H9 (cell line): ENCODE results near the gene PLAC1. TPM values are rescaled to one million over a fixed set of nuclear protein-coding genes. Genes with fewer than 3 reads are reported as not detected.

Experiments used
- DNase-seq: peaks from one replicate; pipeline ENCODE4 v3.0.0-alpha.2; 2017
- H2AFZ ChIP-seq: one replicate; pipeline ENCODE4 v1.6.1; 2013; ENCODE audit warnings: mild to moderate bottlenecking, low read length, control low read depth, moderate library complexity
- H2AK5ac ChIP-seq: 2 replicates; pipeline ENCODE4 v1.6.1; 2013; ENCODE audit warnings: low read length, control low read depth, mixed read lengths; ENCODE audit not compliant: insufficient read length
- H2BK120ac ChIP-seq: one replicate; pipeline ENCODE4 v1.6.1; 2013; ENCODE audit warnings: low read depth, mild to moderate bottlenecking, low read length, control low read depth, inconsistent platforms; ENCODE audit not compliant: poor library complexity, severe bottlenecking
- H2BK12ac ChIP-seq: 2 replicates; pipeline ENCODE4 v1.6.1; 2013; ENCODE audit warnings: low read length, control low read depth, mixed read lengths, low read depth; ENCODE audit not compliant: insufficient read length
- H2BK15ac ChIP-seq: 2 replicates; pipeline ENCODE4 v1.6.1; 2013; ENCODE audit warnings: low read depth, low read length, control low read depth
- H2BK20ac ChIP-seq: one replicate; pipeline ENCODE4 v1.6.1; 2013; ENCODE audit warnings: low read depth, mild to moderate bottlenecking, low read length, control low read depth, inconsistent platforms; ENCODE audit not compliant: poor library complexity, severe bottlenecking
- H2BK5ac ChIP-seq: 2 replicates; pipeline ENCODE4 v1.6.1; 2013; ENCODE audit warnings: low read length, control low read depth, mixed read lengths; ENCODE audit not compliant: insufficient read length
- H3K14ac ChIP-seq: 2 replicates; pipeline ENCODE4 v1.6.1; 2013; ENCODE audit warnings: low read length, control low read depth; ENCODE audit not compliant: insufficient read depth
- H3K18ac ChIP-seq: 2 replicates; pipeline ENCODE4 v1.6.1; 2013; ENCODE audit warnings: low read depth, mild to moderate bottlenecking, mixed read lengths, low read length, control low read depth; ENCODE audit not compliant: insufficient read length
- H3K23ac ChIP-seq: 2 replicates; pipeline ENCODE4 v1.6.1; 2013; ENCODE audit warnings: low read length, control low read depth, mixed read lengths, low read depth; ENCODE audit not compliant: insufficient read length
- H3K23me2 ChIP-seq: 2 replicates; pipeline ENCODE4 v1.6.1; 2013; ENCODE audit warnings: low read depth, mild to moderate bottlenecking, mixed read lengths, low read length, control low read depth; ENCODE audit not compliant: insufficient read length, poor library complexity, severe bottlenecking
- H3K27ac ChIP-seq: 2 replicates; pipeline ENCODE4 v1.5.1; 2013; ENCODE audit warnings: low read length, control low read depth, mixed read lengths, low read depth; ENCODE audit not compliant: insufficient read length
- H3K27me3 ChIP-seq: 2 replicates; pipeline ENCODE4 v1.6.1; 2013; ENCODE audit warnings: low read length, control low read depth, inconsistent platforms; ENCODE audit not compliant: insufficient read depth
- H3K4ac ChIP-seq: 2 replicates; pipeline ENCODE4 v1.6.1; 2013; ENCODE audit warnings: low read depth, mild to moderate bottlenecking, control low read depth, inconsistent platforms, low read length, moderate library complexity
- H3K4me1 ChIP-seq: 2 replicates; pipeline ENCODE4 v1.6.1; 2013; ENCODE audit warnings: low read length, control low read depth, inconsistent platforms; ENCODE audit not compliant: insufficient read depth
- H3K4me2 ChIP-seq: 2 replicates; pipeline ENCODE4 v1.6.1; 2013; ENCODE audit warnings: low read length, control low read depth, mixed read lengths; ENCODE audit not compliant: insufficient read length, insufficient read depth
- H3K56ac ChIP-seq: 2 replicates; pipeline ENCODE4 v1.6.1; 2013; ENCODE audit warnings: low read depth, mild to moderate bottlenecking, mixed read lengths, low read length, control low read depth; ENCODE audit not compliant: insufficient read length
- H3K79me1 ChIP-seq: 2 replicates; pipeline ENCODE4 v1.6.1; 2013; ENCODE audit warnings: low read depth, mild to moderate bottlenecking, moderate library complexity, low read length, control low read depth, inconsistent platforms; ENCODE audit not compliant: insufficient read depth, poor library complexity, severe bottlenecking
- H3K79me2 ChIP-seq: 2 replicates; pipeline ENCODE4 v1.6.1; 2013; ENCODE audit warnings: low read length, control low read depth, inconsistent platforms; ENCODE audit not compliant: insufficient read depth
- H3K9ac ChIP-seq: 2 replicates; pipeline ENCODE4 v1.6.1; 2013; ENCODE audit warnings: low read length, control low read depth, mixed read lengths; ENCODE audit not compliant: insufficient read length; ENCODE audit errors: extremely low read depth
- H3K9me3 ChIP-seq: one replicate; pipeline ENCODE4 v1.6.1; 2013; ENCODE audit warnings: low read depth, low read length, inconsistent platforms; ENCODE audit not compliant: control insufficient read depth
- H3T11ph ChIP-seq: one replicate; pipeline ENCODE4 v1.6.1; 2013; ENCODE audit warnings: mild to moderate bottlenecking, low read length, control low read depth, inconsistent platforms
- H4K20me1 ChIP-seq: one replicate; pipeline ENCODE4 v1.6.1; 2013; ENCODE audit not compliant: control insufficient read depth, insufficient read length, insufficient read depth
- H4K5ac ChIP-seq: 2 replicates; pipeline ENCODE4 v1.6.1; 2013; ENCODE audit warnings: low read depth, mild to moderate bottlenecking, mixed read lengths, low read length, control low read depth; ENCODE audit not compliant: insufficient read length
- H4K8ac ChIP-seq: replicated peaks from 2 replicates; pipeline ENCODE4 v1.6.1; 2013; ENCODE audit warnings: low read length, control low read depth, mixed read lengths, low read depth; ENCODE audit not compliant: insufficient read length
- H4K91ac ChIP-seq: 2 replicates; pipeline ENCODE4 v1.6.1; 2013; ENCODE audit warnings: low read depth, mild to moderate bottlenecking, moderate library complexity, mixed read lengths, low read length, control low read depth; ENCODE audit not compliant: insufficient read length
- H3K27ac Mint-ChIP-seq, 3 experiments: 2 replicates in 2 of 3; 3 replicates in 1 of 3; pipeline ENCODE4 v1.8.0; 2020 to 2021; ENCODE audit warnings: mixed read lengths in 3 of 3, mild to moderate bottlenecking in 1 of 3, moderate library complexity in 1 of 3
- H3K27me3 Mint-ChIP-seq: 2 replicates; pipeline ENCODE4 v1.8.0; 2021; ENCODE audit warnings: low read depth, mild to moderate bottlenecking, moderate library complexity, mixed read lengths
- H3K36me3 Mint-ChIP-seq, 3 experiments: 2 replicates in 2 of 3; 3 replicates in 1 of 3; pipeline ENCODE4 v1.8.0; 2020 to 2021; ENCODE audit warnings: low read depth in 3 of 3, mixed read lengths in 3 of 3; ENCODE audit not compliant: insufficient read depth in 1 of 3
- H3K4me1 Mint-ChIP-seq, 2 experiments: 2 replicates each; pipeline ENCODE4 v1.8.0; 2020; ENCODE audit warnings: mixed read lengths in 2 of 2
- H3K4me3 Mint-ChIP-seq, 2 experiments: 2 replicates in 1 of 2; 3 replicates in 1 of 2; pipeline ENCODE4 v1.8.0; 2020 to 2021; ENCODE audit warnings: mild to moderate bottlenecking in 2 of 2, mixed read lengths in 2 of 2, moderate library complexity in 1 of 2
- H3K9me3 Mint-ChIP-seq, 2 experiments: 2 replicates in 1 of 2; 3 replicates in 1 of 2; pipeline ENCODE4 v1.8.0; 2020; ENCODE audit warnings: mild to moderate bottlenecking in 2 of 2, mixed read lengths in 2 of 2, moderate library complexity in 1 of 2
- CTCF ChIP-seq: fragments of 200-600 bp; sonication (generic); conservative IDR thresholded peaks from 3 replicates; pipeline ENCODE4 v1.8.0; 2021; ENCODE audit warnings: antibody characterized with exemption, mild to moderate bottlenecking
- WGBS: extraction: QIAGEN DNeasy Blood & Tissue Kit; methylation state at CpG from one replicate; pipeline ENCODE4 v1.1.7; 2013; ENCODE audit warnings: missing lambda C conversion rate, low lambda C conversion rate, mixed read lengths; ENCODE audit not compliant: insufficient read length; ENCODE audit errors: extremely low coverage; 5-methylcytosine and 5-hydroxymethylcytosine counted together
- total RNA-seq: library from RNA; stranded (reverse); gene quantifications from 2 replicates; pipeline ENCODE4 v1.2.1, GENCODE V29; 2021

PLAC1 gene
- total RNA-seq, 1 experiment from 2014 or later: 0.68 TPM

- Histone ChIP-seq H2AK5ac (no peak overlapping the region), H3K56ac (no peak overlapping the region), H3K4me2 (no peak overlapping the region), H3K27me3 (no peaks in the 10 kb centered on the region), H2BK20ac (no peak overlapping the region), H3K18ac (no peak overlapping the region), H3K4ac (no peak overlapping the region), H3K9me3 (no peaks in the 10 kb centered on the region), H2BK5ac (no peak overlapping the region), H3K23ac (no peak overlapping the region), H3K79me2 (no peaks in the 10 kb centered on the region), H3K14ac (no peak overlapping the region), H3K27ac (no peak overlapping the region), H2BK120ac (no peak overlapping the region), H4K5ac (no peak overlapping the region), H3K79me1 (no peaks in the 10 kb centered on the region), H3K4me1 (no peaks in the 10 kb centered on the region), H4K91ac (no peak overlapping the region), H2BK15ac (no peak overlapping the region), H2AFZ (no peak overlapping the region), H3K23me2 (no peaks in the 10 kb centered on the region), H3K9ac (no peak overlapping the region), H4K8ac (no peak overlapping the region), H3T11ph (no peak overlapping the region), H4K20me1 (no peaks in the 10 kb centered on the region), H2BK12ac (no peak overlapping the region)
- no peak overlapping the region for H3K4me3 Mint-ChIP-seq
- no peak overlapping the region; a peak in 1 of 7 replicates for H3K27ac Mint-ChIP-seq
- H3K36me3 Mint-ChIP-seq: peaks cover 0 to 6% (median 4%) of the 10 kb centered on the region in 3 experiments; a peak in 5 of 7 replicates
- no peak for DNase-seq
- peaks cover 5% of the 10 kb centered on the region for H3K27me3 Mint-ChIP-seq
- no peaks in the 10 kb centered on the region for H3K4me1 Mint-ChIP-seq
- H3K9me3 Mint-ChIP-seq: peaks cover 9 to 64% of the 10 kb centered on the region in 2 experiments; a peak in 4 of 5 replicates
- TF ChIP-seq CTCF: no peak
- WGBS: no CpG with 5 or more reads among the region's 3 CpGs
Observed at GRCh38 chrX:134613396-134613795, 44.9 kb downstream of the PLAC1 start.
